K562 (cell line): ENCODE measurements around the gene SH3BP2. TPM values are rescaled to one million over a fixed set of nuclear protein-coding genes. Genes with fewer than 3 reads are reported as not detected.

Source experiments
- ATAC-seq: fragments of 200-7000 bp; cut with Tn5 transposase; 3 replicates; pipeline ENCODE4 v1.9.1; 2020; ENCODE audit warnings: moderate library complexity
- BruUV-seq: library from RNA; stranded (reverse); fragments of 400-500 nt; replicated peaks from 2 replicates; lab custom pipeline; 2021; lab: Mats Ljungman, UMichigan
- CTCF ChIA-PET: fragments of 300-600 bp; formaldehyde crosslinking; extraction: SDS; loops from one replicate; lab custom pipeline; 2021; ENCODE audit warnings: low intra/inter-chr PET ratio; lab: Yijun Ruan, JAX
- POLR2A ChIA-PET: fragments of 300-600, 350-650 bp; sonication (Branson Sonifier 250); formaldehyde crosslinking; extraction: SDS; loops from one replicate; lab custom pipeline; 2021; ENCODE audit warnings: antibody characterized with exemption, inconsistent platforms; lab: Yijun Ruan, JAX
- DNase-seq, 4 experiments: peaks; one replicate each; pipeline versions ENCODE4 v3.0.0 to v3.0.0-alpha.2; 2011 to 2018; ENCODE audit warnings: low spot score in 3 of 4, mixed read lengths in 3 of 4; ENCODE audit errors: extremely low read depth in 1 of 4
- FAIRE-seq: peaks from 2 replicates; lab custom pipeline; 2011; peaks lifted over from hg19 to GRCh38; lab: Jason Lieb, UNC
- H2AFZ ChIP-seq: 2 replicates; pipeline ENCODE4 v1.6.0; 2011; ENCODE audit warnings: low read depth, low read length, control low read depth, inconsistent platforms
- H3K27ac ChIP-seq: fragments of 200-600 bp; 3 replicates; pipeline ENCODE4 v1.8.0; 2011; ENCODE audit warnings: low read depth, mild to moderate bottlenecking, control low read depth, inconsistent platforms, low read length, moderate library complexity, mixed read lengths; ENCODE audit errors: extremely low read depth
- H3K27me3 ChIP-seq, 2 experiments: fragments of 300-600 bp in 1 of 2; 2 replicates in 1 of 2; 3 replicates in 1 of 2; pipeline versions ENCODE4 v1.6.0 to v1.8.0; 2011; ENCODE audit warnings: inconsistent platforms in 2 of 2, low read length in 2 of 2, mild to moderate bottlenecking in 1 of 2, mixed read lengths in 1 of 2, moderate library complexity in 1 of 2; ENCODE audit not compliant: control insufficient read depth in 2 of 2, insufficient read depth in 2 of 2
- H3K36me3 ChIP-seq: fragments of 300-600 bp; 3 replicates; pipeline ENCODE4 v1.8.0; 2011; ENCODE audit warnings: mild to moderate bottlenecking, low read length, inconsistent platforms; ENCODE audit not compliant: control insufficient read depth, insufficient read depth
- H3K4me1 ChIP-seq, 2 experiments: fragments of 200-600 bp in 1 of 2; replicated peaks in 1 of 2; 2 replicates in 1 of 2; 3 replicates in 1 of 2; pipeline versions ENCODE4 v1.5.1 to v1.8.0; 2011; ENCODE audit warnings: inconsistent platforms in 2 of 2, low read length in 2 of 2, mild to moderate bottlenecking in 1 of 2, mixed read lengths in 1 of 2, moderate library complexity in 1 of 2; ENCODE audit not compliant: control insufficient read depth in 2 of 2, insufficient read depth in 2 of 2
- H3K4me2 ChIP-seq: 2 replicates; pipeline ENCODE4 v1.6.1; 2011; ENCODE audit warnings: low read length, control low read depth, inconsistent platforms, mixed read lengths; ENCODE audit not compliant: insufficient read depth
- H3K4me3 ChIP-seq: fragments of 200-600 bp; sonication (generic), shearing (Covaris generic); 2 replicates; pipeline ENCODE4 v1.5.1; 2016; ENCODE audit warnings: control low read depth, inconsistent platforms
- H3K79me2 ChIP-seq: fragments of 200-600 bp; 3 replicates; pipeline ENCODE4 v1.8.0; 2011; ENCODE audit warnings: low read length, inconsistent platforms; ENCODE audit not compliant: control insufficient read depth, insufficient read depth
- H3K9ac ChIP-seq, 2 experiments: 2 replicates each; pipeline versions ENCODE4 v1.6.0 to v1.6.1; 2011; ENCODE audit warnings: low read depth in 2 of 2, low read length in 2 of 2, control low read depth in 1 of 2, inconsistent platforms in 1 of 2, mild to moderate bottlenecking in 1 of 2, mixed read lengths in 1 of 2; ENCODE audit not compliant: insufficient read depth in 1 of 2
- H3K9me1 ChIP-seq: one replicate; pipeline ENCODE4 v1.6.0; 2011; ENCODE audit warnings: inconsistent platforms, mild to moderate bottlenecking, low read length, moderate library complexity; ENCODE audit not compliant: control insufficient read depth, insufficient read depth
- H3K9me3 ChIP-seq: replicated peaks from 2 replicates; pipeline ENCODE4 v1.5.1; 2011; ENCODE audit warnings: low read depth, low read length, inconsistent platforms; ENCODE audit not compliant: control insufficient read depth, insufficient read depth
- H4K20me1 ChIP-seq: replicated peaks from 2 replicates; pipeline ENCODE4 v1.6.1; 2011; ENCODE audit warnings: low read length, inconsistent platforms, mixed read lengths; ENCODE audit not compliant: control insufficient read depth, insufficient read depth
- CHCHD3 ChIP-seq: fragments of 250-450 bp; sonication (Bioruptor Pico); IDR thresholded peaks from 2 replicates; pipeline ENCODE4 v2.1.2; 2022; ENCODE audit warnings: mild to moderate bottlenecking
- ESRRA ChIP-seq: fragments of 450-650 bp; IDR thresholded peaks from 2 replicates; pipeline ENCODE4 v1.6.1; 2014; ENCODE audit warnings: low read depth, mild to moderate bottlenecking, moderate library complexity, borderline replicate concordance
- EWSR1 ChIP-seq: fragments of 450-650 bp; IDR thresholded peaks from 2 replicates; pipeline ENCODE4 v1.6.1; 2018; ENCODE audit warnings: borderline replicate concordance, mild to moderate bottlenecking, low read depth, moderate library complexity; ENCODE audit not compliant: partially characterized antibody
- FOSL1 ChIP-seq: fragments of 200-800 bp; sonication (Bioruptor generic); conservative IDR thresholded peaks from 2 replicates; pipeline ENCODE4 v1.6.1; 2016; ENCODE audit warnings: missing genetic modification characterization, missing compliant biosample characterization
- GATAD2B ChIP-seq: fragments of 450-650 bp; IDR thresholded peaks from 2 replicates; pipeline ENCODE4 v1.6.1; 2017; ENCODE audit warnings: mild to moderate bottlenecking, borderline replicate concordance
- HMGN3 ChIP-seq: IDR thresholded peaks from 2 replicates; pipeline ENCODE4 v1.6.1; 2011; ENCODE audit warnings: borderline replicate concordance, low read depth, mild to moderate bottlenecking, mixed read lengths, low read length; ENCODE audit not compliant: insufficient read length; ENCODE audit errors: extremely low read depth
- L3MBTL2 ChIP-seq: fragments of 450-650 bp; IDR thresholded peaks from 2 replicates; pipeline ENCODE4 v1.6.1; 2016; ENCODE audit warnings: mild to moderate bottlenecking, moderate library complexity
- PTTG1 ChIP-seq: fragments of 450-650 bp; IDR thresholded peaks from 2 replicates; pipeline ENCODE4 v1.6.1; 2016; ENCODE audit warnings: low read depth, mild to moderate bottlenecking, missing genetic modification characterization, missing compliant biosample characterization
- ZNF408 ChIP-seq: fragments of 250-450 bp; sonication (Bioruptor Pico); IDR thresholded peaks from 2 replicates; pipeline ENCODE4 v1.4.0; 2020; ENCODE audit warnings: low read depth, mild to moderate bottlenecking, moderate library complexity
- WGBS: fragments of 100-300 bp; shearing (Covaris generic); methylation state at CpG from one replicate; pipeline ENCODE4 v1.1.6; 2016; ENCODE audit warnings: low coverage, mixed read lengths; ENCODE audit not compliant: insufficient coverage; ENCODE audit errors: missing lambda C conversion rate; 5-methylcytosine and 5-hydroxymethylcytosine counted together
- in situ Hi-C: fragments of 300-500 bp; cut with MboI; formaldehyde crosslinking; loops from 4 replicates; pipeline ENCODE4 v1.15.0; 2018; ENCODE audit warnings: inconsistent platforms, mixed read lengths
- intact Hi-C: fragments of 100-400 bp; cut with micrococcal nuclease; formaldehyde crosslinking; loops from 2 replicates; pipeline ENCODE4 v1.14.2; 2022
- polyA plus RNA-seq, 8 experiments: library from polyadenylated mRNA; depleted of rRNA in 4 of 8; stranded (reverse) in 5 of 8; unstranded in 3 of 8; fragments of >200 nt; fragmentation: Nextera tagmentation in 2 of 8; fragmentation: Illumina TruSeq in 1 of 8; extraction: Ambion mirVana in 2 of 8; extraction: Trizol in 1 of 8; gene quantifications; 2 replicates each; pipeline versions ENCODE4 v1.2.1 to v1.2.3, GENCODE V29; 2011 to 2014; ENCODE audit warnings: inconsistent platforms in 1 of 8, missing spikeins in 1 of 8
- total RNA-seq, 7 experiments: library from RNA; depleted of rRNA in 6 of 7; stranded (reverse); fragments of >200 nt in 6 of 7; fragmentation: Illumina TruSeq in 2 of 7; extraction: Trizol in 2 of 7; gene quantifications; 2 replicates each; pipeline versions ENCODE4 v1.2.1 to v1.2.3, GENCODE V29; 2011 to 2021; ENCODE audit warnings: low replicate concordance in 1 of 7
- TF ChIP-seq, protein P1 (sequence below): sonication (generic); formaldehyde crosslinking; IDR thresholded peaks from 2 replicates; pipeline ENCODE4 v1.9.0; 2022; ENCODE audit warnings: mild to moderate bottlenecking, missing genetic modification reagents
- TF ChIP-seq, protein P2 (sequence below): fragments of 450-650 bp; conservative IDR thresholded peaks from 2 replicates; pipeline ENCODE4 v1.6.1; 2016; ENCODE audit warnings: missing genetic modification characterization, low read depth, mild to moderate bottlenecking, missing compliant biosample characterization, moderate library complexity

SH3BP2 gene
- total and polyA plus RNA-seq, 9 of the 15 experiments (the other 6 are each of a cell fraction or from before 2014, with no cell fraction given): 0.34 to 16.0 (median 5.1) TPM

DNA sequence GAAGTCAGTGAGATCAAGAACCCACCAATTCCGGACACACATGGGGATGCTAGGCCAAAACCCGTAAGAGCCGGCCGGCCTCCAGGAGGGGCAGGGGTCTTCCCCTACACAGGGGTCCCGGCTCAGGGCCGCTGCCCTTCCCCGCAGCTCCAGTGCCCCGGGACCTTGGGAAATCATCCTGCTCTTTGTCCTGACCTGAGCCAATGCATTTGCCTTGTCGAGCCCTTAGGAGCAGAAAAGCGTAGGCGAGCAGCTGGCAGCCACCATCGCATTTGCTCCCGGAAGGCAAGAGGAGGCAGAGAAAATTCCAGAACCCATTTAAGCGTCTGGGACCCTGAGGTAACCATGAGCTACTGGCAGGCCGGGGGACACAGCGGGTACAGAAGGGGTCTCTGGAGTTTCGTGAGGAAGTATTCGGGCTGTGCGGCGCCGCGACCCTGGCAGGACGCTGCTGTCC, 29.3 kb upstream of the SH3BP2 start (continued):
- no peak for TF ChIP-seq ESRRA
- TF ChIP-seq CHCHD3 (CRISPR knock-in tag): no peak
- no peak for TF ChIP-seq GATAD2B
- TF ChIP-seq, all 486 proteins: peak for 0

DNA sequence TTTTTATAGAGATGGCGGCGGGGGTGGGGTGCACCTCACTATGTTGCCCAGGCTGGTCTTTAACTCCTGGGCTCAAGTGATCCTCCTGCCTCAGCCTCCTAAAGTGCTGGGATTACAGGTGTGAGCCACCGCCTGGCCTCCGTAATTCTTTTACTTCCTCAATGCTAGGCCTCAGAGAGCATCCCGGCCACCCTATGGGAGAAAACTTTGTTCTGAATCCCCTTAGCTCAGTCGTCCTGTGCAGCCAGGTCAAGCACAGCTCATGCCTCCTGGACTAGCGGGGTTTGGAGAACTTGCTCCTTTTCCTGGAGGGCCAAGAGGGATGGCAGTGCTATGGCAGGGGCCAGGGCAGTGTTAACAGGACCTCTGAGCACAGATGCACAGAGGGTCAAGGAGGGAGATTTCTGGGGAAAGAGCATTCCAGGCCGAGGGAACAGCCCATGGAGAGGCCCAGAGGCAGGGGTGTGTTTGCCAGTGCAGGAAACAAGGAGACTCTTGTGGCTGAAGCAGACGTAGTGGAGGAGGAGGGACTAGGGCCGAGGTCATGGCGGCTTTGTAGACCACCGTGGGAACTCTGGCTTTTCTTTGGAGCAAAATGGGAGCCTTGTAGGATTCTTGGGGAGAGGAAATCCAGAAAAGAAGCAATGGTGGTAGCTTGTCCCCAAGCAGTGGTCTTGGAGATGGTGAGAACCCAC, 26.9 kb upstream of the SH3BP2 start:
- H4K20me1 ChIP-seq: no peaks in the 10 kb centered on the region
- WGBS: 51% methylated on average over 11 of the region's 12 CpGs
- intact Hi-C loops (no loop called here), in situ Hi-C loops (no loop called here)
- no peak overlapping the region for H3K4me3 ChIP-seq
- H3K27ac ChIP-seq: no peak overlapping the region
- no peaks in the 10 kb centered on the region for H3K36me3 ChIP-seq
- H3K4me2 ChIP-seq: no peak overlapping the region
- BruUV-seq: no TSS peak
- H3K9me1 ChIP-seq: no peaks in the 10 kb centered on the region
- ATAC-seq: no peak
- ChIA-PET CTCF (no interaction called here), POLR2A (interaction anchor here (0.6 kb wide), 1 partner anchor 31 kb away, joined by 4 read pairs; no protein-coding TSS in a partner anchor)
- H3K79me2 ChIP-seq: no peaks in the 10 kb centered on the region
- no peak for FAIRE-seq
- no peaks in the 10 kb centered on the region for H3K27me3 ChIP-seq
- H3K4me1 ChIP-seq: peaks cover 7 to 35% of the 10 kb centered on the region in 2 experiments
- DNase-seq: no peak
- 0 out of 4 replicates have a peak overlapping the region, but pooled peaks of 1 of the 2 experiments have one; percentile 35 for H3K9ac ChIP-seq
- no peak overlapping the region for H2AFZ ChIP-seq
- H3K9me3 ChIP-seq: no peaks in the 10 kb centered on the region; the same call in 1 of the 2 replicates
- TF ChIP-seq EWSR1 (no peak), HMGN3 (no peak), ZNF408 (CRISPR knock-in tag) (no peak), L3MBTL2 (no peak), FOSL1 (tag) (no peak), PTTG1 (tag) (no peak)
- TF ChIP-seq, protein P1, sequence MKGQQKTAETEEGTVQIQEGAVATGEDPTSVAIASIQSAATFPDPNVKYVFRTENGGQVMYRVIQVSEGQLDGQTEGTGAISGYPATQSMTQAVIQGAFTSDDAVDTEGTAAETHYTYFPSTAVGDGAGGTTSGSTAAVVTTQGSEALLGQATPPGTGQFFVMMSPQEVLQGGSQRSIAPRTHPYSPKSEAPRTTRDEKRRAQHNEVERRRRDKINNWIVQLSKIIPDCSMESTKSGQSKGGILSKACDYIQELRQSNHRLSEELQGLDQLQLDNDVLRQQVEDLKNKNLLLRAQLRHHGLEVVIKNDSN (CRISPR knock-in tag): no peak
- TF ChIP-seq, protein P2, sequence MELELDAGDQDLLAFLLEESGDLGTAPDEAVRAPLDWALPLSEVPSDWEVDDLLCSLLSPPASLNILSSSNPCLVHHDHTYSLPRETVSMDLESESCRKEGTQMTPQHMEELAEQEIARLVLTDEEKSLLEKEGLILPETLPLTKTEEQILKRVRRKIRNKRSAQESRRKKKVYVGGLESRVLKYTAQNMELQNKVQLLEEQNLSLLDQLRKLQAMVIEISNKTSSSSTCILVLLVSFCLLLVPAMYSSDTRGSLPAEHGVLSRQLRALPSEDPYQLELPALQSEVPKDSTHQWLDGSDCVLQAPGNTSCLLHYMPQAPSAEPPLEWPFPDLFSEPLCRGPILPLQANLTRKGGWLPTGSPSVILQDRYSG: no peak
